GM19467 (cell line): ENCODE results near the gene BICDL1.
A peak's percentile ranks its signal among the peaks of the same experiment; 100 is the strongest.
"Not testable (repeated sequence)": the region's sequence is repeated elsewhere in the genome, so short reads cannot be mapped to it uniquely, and the experiment has no call there.

Experiments used
- ATAC-seq: cut with Tn5 transposase; IDR thresholded peaks from one replicate; pipeline ENCODE4 v1.9.1; 2021; ENCODE audit warnings: mild to moderate bottlenecking, moderate library complexity; ENCODE audit not compliant: unreplicated experiment

The BICDL1 gene

DNA sequence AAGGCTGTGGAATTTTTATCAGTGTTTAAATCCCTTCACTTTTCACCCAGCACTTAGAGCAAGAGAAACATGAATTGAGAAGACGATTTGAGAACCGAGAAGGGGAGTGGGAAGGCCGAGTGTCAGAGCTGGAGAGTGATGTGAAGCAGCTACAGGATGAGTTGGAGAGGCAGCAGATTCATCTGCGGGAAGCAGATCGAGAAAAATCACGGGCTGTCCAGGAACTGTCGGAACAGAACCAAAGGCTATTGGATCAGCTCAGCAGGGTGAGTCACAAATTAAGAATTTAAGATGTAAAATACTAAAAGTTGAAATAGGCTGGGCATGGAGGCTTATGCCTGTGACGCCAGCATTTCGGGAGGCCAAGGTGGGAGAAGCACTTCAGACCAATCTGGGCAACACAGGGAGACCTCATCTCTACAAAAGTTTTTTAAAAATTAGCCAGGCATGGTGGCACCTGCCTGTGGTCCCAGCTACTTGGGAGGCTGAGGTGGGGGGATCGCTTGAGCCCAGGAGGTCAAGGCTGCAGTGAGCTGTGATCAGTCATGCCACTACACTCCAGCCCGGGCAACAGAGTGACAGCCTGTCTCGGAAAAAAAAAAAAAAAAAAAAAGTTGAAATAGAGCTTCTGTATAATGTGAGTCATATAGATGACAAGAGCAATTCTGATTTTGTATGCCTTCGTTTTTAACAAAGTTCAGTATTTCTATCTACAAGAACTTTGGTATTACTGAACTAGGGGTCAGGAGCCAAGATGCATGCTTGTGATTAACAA lies 9.6 kb downstream of the BICDL1 start:
- ATAC-seq = no peak

DNA sequence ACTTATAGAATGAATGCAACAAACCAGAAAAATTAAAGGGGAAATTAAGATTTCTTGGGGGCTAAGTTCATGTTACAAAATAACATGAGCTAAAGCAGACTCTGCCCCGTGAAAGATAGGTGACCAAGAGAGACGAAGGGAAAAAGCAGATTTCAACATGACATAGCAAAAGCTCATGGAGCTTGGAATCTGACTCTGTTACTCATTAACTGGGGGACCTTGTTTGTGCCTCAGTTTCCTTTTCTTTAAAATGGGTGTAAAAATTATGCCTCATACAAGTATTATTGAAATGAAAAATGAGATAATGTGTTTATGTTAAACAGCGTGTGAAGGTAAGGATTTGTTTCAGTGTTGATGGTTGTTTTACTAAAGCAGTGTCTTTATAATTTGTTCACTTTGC lies 11.5 kb downstream of the BICDL1 start:
- ATAC-seq = no peak

DNA sequence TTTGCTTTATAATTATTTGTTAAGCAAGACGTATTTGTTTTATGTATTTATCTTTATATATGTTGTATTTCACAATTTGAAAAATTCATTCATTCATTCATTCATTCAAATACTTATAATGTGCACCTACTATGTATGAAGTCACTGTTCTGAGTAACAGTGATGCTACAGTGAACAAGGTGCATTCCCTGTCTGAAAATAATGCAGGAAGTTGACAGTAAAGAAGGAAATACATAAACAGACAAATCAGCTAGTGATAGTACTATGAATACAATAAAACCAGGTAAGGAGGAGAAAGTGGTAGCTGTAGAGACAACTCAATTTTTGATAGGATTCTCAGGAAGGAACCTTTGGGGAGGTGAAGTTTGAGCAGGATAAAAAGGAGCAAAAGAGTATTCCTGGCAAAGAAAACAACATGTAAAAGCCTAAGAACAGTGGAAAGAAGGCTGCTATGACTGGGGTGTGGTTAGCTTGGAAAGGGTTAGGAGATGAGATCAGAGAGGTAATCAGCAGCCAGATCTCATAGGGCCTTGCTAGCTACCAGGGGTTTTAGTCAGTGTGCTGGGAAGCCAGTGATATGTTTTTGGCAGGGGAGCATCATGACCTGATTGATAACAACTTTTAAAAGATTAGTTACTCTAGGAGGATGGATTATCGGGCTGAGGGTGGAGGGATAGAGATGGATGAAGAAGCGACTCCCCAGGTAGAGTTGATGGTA lies 17.4 kb downstream of the BICDL1 start:
- no peak for ATAC-seq

DNA sequence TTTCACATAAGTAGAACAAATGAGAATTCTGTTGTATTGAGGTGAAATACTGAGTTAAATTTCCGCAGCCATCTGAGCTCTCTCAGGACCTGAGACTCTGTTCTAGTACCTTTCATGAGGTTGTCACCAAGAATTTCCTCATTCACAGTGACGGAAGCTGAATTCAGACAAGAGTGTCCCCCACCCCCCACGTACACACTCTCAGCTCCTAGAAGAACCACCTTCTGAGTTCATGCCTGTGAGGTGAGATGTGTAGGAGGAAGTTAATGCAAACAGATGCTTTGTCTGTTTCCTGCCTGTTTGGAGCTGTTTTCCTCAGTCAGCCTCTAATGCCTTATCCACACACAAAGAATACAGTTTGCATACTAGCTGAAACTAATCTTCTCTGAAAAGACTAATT lies 18.2 kb downstream of the BICDL1 start:
- ATAC-seq = no peak

DNA sequence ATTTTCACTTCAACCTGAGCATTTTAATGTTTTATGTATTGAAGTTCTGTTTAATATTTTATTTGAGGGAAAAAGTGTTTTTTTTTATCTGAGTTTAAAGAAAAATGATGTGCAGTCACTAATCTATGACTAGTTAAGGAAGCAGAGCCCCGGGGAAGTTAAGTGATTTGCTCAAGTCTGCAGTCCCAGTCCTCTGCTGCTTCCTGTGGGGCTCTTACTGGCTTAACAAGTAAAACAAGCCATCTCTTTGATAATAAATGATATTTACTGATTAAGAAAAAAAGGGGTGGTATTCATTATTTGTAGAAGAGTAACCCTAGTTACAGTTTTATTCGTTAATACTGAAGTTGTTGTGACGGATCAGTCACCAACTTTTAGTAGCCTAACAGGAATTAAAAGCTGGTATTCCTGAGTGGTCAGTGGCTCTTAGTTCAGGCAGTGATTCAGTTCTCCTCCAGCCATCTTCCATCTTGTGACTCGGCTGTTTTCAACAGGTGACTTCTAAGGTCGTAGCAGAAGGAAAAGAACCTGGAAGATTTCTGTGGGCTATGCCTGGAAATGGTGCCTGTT lies 21.7 kb downstream of the BICDL1 start:
- no peak for ATAC-seq

DNA sequence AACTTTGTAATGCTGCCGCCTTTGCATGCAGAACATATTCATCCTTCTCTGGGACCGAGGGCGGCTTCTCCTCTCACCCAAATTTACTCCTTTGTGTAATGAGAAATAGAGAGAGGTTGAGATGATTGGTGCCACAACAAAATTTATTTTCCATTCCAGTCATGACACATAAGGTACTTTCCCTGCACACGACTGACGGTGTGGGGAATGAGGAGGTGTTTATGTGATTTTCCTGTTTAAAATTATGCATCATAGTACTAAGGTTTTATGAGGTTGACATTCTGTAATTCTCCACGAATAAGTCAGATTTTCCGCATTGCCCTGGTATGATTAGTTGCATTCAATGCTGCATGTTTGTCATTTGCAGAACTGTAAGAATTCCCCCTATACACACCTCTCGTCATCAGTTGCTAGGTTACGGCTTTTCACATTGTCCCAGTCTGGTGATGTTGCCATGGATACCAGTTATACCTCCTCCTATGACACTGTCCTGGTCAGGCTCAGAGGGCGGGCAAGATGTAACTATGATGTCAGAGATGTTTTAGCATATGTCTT lies 23.1 kb downstream of the BICDL1 start:
- ATAC-seq = peak; percentile 78

DNA sequence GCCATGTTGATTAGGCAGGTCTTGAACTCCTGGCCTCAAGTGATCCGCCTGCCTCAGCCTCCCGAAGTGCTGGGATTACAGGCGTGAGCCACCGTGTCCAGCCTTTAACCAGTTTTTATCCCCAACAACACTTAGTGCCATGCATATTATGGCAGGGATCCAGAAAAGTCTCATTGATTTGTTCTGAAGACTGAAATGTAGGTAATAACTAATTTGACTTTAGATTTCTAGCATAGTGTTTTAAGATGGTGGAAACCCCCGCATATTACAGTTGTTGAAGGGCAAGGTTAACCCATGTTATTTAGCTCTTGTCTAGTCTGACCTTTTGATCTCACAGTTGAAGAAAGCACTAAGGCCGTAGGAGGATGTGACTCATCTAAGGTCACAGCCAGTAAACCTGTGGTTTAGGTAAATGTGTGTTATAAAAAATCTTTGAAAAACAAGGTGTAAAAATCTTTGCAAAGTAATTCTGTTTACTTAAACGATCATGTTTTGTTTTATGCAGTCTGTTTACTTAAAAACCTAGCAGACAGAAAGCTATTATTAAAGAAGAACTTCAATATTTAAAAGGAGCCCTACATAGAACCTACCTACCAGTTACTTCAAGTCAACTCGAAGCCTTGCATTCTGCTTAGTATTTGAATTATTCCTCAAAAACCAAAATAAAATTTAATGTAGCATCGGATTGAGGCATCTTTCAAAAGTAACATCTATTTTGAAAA lies 24.8 kb downstream of the BICDL1 start:
- ATAC-seq = peak; percentile 57

DNA sequence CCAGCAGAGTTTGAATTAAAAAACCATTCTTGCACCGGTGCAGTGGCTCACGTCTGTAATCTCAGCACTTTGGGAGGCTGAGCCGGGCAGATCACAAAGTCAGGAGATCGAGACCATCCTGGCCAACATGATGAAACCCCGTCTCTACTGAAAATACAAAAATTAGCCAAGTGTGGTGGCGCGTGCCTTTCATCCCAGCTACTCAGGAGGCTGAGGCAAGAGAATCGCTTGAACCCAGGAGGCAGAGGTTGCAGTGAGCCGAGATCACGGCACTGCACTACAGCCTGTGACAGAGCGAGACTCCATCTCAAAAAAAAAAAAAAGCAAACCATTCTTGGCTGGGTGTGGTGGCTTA lies 25.3 kb downstream of the BICDL1 start:
- not testable (repeated sequence) for ATAC-seq

DNA sequence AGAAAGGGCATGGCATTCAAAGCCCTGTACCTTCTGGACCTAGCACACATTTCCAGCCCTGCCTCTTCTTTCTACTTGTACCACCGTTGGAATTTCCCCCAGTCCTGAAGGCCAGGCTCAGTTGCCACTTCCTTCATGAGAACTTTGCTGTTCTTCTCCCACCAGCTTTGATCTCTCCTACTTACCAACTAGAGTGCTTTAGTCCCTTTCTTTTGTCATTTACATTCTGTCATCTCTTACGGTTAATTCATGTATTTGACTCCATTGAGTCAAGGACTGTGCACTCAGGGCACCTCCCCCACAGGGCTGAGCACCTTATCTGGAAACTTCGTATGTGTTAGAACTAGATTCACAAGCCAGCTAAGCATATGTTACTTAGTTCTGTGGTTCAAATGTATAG lies 26.3 kb downstream of the BICDL1 start:
- ATAC-seq = no peak

DNA sequence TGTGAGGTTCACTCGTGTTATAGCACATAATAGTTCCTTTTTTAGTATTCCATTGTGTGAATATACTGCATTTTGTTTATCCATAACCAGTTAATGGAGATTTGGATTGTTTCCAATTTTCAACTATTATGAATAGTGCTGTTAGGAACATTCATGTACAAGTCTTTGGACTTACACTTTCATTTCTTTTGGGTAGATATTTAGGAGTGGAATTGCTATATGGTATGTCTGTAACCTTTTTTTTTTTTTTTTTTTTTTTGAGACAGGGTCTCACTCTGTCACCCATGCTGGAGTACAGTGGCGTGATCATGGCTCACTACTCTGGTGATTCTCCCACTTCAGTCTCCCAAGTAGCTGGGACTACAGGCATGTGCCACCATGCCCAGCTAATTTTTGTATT lies 27.2 kb downstream of the BICDL1 start:
- not testable (repeated sequence) for ATAC-seq

DNA sequence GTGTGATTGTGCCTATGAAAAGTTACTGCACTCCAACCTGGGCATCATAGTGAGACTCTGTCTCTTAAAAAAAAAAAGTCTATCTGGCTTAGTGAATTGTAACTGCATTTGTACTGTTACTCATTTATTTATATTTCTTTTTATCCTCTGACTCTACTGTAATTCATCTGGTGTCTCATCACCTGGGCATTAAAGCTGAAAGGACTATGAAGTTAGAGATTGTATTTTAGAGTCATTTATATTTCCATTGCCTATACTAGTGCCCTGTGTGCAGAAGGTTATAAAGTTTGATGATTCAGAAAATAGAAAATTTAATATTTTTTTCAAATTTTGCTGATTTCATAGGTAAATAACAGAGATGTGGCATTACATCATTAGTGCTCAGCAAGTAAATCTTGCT lies 30.2 kb downstream of the BICDL1 start:
- no peak for ATAC-seq

DNA sequence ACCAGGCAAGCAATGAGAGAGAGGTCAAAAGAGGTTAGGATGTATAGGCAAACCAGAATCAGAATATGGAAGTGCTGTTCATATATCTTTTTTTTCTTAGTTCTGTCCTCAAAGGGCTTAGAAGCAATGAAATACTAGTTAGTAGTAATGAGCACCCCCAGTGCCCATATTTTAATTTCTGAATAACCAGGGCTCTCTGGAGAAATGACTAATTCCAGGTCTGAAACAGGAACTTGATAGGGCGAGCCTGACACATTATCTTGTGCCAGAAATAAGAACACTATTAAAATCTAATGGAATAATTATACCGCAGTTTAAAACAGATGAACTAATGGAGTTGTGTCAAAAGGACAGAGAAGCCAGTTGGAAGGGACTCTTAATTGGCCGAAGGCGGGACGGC lies 30.9 kb downstream of the BICDL1 start:
- ATAC-seq = no peak

DNA sequence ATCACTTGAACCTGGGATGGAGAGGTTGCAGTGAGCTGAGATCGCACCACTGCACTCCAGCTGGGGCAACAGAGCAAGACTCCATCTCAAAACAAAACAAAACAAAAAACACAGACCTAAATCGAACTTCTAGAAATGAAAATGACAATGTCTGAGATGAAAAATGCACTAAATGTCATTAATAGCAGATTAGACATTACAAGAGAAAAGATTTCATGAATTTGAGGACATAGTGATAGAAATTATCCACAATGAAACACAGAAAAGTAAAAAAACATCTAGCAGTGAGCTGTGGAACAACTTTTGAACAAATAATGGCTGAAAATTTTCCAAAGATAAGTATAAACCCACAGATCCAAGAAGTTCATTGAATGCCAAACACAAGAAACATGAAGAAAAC lies 35.2 kb downstream of the BICDL1 start:
- ATAC-seq = no peak

DNA sequence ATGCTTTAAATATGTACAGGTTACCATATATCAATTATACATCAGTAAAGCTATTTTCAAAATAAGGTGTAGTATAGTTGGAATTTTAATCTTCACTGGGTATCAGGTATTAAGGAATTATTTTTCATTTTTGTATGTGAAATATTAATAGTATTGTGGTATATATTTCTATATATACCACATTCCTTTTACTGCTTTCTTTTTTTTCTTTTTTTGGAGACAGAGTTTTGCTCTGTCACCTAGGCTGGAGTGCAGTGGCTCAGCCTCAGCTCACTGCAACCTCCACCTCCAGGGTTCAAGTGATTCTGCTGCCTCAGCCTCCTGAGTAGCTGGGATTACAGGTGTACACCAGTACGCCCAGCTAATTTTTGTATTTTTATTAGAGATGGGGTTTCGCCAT lies 36.6 kb downstream of the BICDL1 start:
- no peak for ATAC-seq

DNA sequence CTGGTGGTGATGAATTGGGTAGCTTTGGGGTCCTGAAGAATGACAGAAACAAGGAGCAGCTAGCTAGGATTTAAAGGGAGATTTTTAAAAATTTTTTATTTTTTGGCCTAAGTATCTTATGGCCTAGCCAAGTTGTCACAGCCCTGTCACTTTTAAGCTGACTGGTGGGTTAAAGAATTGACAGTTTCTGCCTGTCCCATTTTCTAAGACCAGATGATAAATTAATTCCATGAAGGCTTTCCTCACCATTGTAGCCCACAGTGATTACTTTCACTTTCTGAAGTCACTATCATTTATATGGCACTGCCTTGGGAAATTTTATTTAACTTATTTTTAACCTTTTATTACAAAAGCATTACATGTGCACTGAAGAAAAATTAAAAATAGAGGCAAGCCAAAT lies 43.2 kb downstream of the BICDL1 start:
- no peak for ATAC-seq

DNA sequence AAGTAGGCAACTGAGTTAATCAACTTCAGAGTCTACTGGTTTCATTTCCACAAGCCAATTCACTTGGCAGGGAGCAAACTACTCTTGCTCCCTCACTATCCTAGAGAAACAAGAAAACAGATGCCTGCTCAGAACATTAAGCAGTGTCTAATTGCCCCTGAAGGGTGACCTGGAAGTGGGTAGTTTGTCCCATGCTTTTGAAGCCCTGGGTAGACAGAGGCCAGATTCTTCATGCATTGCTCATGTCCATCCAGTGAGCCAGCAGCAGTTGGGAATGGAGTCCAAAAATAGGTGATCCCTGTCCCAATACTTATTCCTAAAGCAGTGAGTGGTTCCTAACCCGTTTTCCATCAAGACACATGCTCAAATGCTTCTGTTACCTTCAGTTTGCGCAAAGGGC lies 48.8 kb downstream of the BICDL1 start:
- ATAC-seq = no peak

DNA sequence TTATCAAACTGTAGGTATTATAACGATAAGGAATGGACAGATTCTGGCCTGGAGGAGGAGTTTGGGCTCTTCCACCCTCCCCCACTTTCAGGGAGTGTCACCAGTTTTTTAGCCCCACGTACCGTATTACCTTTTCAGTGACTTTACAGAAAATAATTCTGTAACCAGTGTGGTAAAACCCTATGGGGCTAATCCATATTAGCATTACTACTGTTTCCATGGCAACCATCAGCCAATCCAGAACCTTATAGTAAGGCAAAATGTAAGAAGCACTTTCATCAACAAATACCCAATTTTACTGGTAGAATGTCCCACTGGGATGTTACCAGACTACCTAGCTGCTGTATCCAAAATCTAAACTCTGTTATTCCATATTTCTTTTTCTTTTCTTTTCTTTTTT lies 50.7 kb downstream of the BICDL1 start:
- no peak for ATAC-seq

DNA sequence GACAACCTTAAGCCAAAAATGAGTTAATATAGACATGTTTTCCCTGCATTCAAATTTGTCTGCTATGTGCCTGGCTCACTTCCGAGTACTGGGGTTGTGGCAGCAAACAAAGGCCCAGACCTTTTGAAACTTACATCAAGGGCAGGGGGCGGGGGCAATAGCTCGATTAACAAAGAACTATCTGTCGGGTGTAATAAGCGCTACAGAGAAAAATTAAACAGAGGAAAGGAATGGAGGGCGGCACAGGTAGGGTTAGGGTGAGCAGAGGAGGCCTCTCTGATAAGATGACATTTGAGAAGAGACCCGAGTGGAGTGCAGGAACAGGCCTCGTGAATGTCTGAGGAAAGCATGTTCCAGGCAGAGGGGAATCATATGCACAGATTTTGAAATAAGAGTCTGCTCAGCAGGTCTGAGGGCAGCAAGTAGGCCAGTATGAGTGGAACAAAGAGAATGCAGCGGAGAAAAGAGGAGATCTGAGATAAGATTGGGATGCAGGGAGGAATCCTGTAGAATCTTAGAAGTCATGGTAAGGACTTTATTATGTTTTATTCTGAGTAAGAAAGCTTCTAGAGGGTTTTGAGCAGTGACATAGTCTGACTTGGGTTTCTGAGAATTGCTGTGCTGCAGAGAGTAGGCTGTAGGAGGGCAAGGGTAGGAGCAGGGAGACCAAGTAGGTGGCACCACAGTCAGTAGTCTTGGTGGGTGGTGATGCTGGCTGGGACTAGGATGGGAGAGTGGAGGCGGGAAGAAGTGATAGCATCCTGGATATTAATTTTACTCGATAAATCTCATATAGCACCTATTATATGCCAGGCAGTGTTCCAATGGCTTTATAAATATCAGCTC lies 52.6 kb downstream of the BICDL1 start:
- ATAC-seq = no peak

DNA sequence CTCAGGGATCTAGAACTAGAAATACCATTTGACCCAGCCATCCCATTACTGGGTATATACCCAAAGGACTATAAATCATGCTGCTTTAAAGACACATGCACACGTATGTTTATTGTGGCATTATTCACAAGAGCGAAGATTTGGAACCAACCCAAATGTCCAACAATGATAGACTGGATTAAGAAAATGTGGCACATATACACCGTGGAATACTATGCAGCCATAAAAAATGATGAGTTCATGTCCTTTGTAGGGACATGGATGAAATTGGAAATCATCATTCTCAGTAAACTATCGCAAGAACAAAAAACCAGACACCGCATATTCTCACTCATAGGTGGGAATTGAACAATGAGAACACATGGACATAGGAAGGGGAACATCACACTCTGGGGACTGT lies 56.3 kb downstream of the BICDL1 start:
- ATAC-seq = not testable (repeated sequence)

DNA sequence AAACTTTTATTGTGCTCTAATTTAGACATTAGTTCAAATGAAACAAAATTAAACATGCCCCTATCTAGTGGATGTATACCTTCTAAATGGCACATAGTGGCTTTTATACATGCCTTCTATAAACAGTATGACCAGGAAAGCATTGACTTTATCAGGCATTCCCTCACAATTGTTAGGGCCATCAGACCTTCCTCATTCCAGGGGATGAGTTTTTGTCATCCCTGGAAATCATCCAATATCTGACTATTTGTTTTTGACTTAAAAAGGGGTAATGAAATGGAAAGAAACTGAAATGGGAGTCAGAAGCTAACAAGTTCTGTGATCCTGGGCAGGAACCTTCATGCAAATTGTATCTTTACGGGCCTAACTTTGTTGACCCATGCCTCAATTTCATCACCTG lies 58.0 kb downstream of the BICDL1 start:
- no peak for ATAC-seq
